Measurements from ENCODE around the gene KRTAP10-2.

The KRTAP10-2 gene

GRCh38 chr21:44526096-44526997, 25.0 kb downstream of the KRTAP10-2 start:
- no peak for DNase-seq (ENCODE audit: low read depth)

GRCh38 chr21:44525391-44526095, 25.8 kb downstream of the KRTAP10-2 start:
- DNase-seq (ENCODE audit: low read depth), result no peak

GRCh38 chr21:44524414-44525371, 26.6 kb downstream of the KRTAP10-2 start:
- no peak for DNase-seq (ENCODE audit: low read depth)

- DNase-seq (ENCODE audit: low read depth), result no peak
Observed at GRCh38 chr21:44523567-44524413, 27.5 kb downstream of the KRTAP10-2 start.

- no peak for DNase-seq (ENCODE audit: low read depth)
Observed at GRCh38 chr21:44522753-44523204, 28.5 kb downstream of the KRTAP10-2 start.

- no peak for DNase-seq (ENCODE audit: low read depth)
Observed at GRCh38 chr21:44521928-44522752, 29.2 kb downstream of the KRTAP10-2 start.

GRCh38 chr21:44521301-44521927, 29.9 kb downstream of the KRTAP10-2 start:
- no peak for DNase-seq (ENCODE audit: low read depth)

- DNase-seq (ENCODE audit: low read depth), result no peak
Observed at GRCh38 chr21:44520326-44521300, 30.7 kb downstream of the KRTAP10-2 start.

GRCh38 chr21:44519346-44520325, 31.7 kb downstream of the KRTAP10-2 start:
- DNase-seq (ENCODE audit: low read depth), result no peak

GRCh38 chr21:44518686-44519085, 32.6 kb downstream of the KRTAP10-2 start:
- DNase-seq (ENCODE audit: low read depth), result no peak

- no peak for DNase-seq (ENCODE audit: low read depth)
Observed at GRCh38 chr21:44517175-44517899, 34.0 kb downstream of the KRTAP10-2 start.

GRCh38 chr21:44516828-44517174, 34.5 kb downstream of the KRTAP10-2 start:
- DNase-seq (ENCODE audit: low read depth), result no peak

- no peak for DNase-seq (ENCODE audit: low read depth)
Observed at GRCh38 chr21:44516342-44516741, 35.0 kb downstream of the KRTAP10-2 start.

- no peak for DNase-seq (ENCODE audit: low read depth)
Observed at GRCh38 chr21:44515359-44516165, 35.7 kb downstream of the KRTAP10-2 start.

GRCh38 chr21:44514746-44515358, 36.5 kb downstream of the KRTAP10-2 start:
- DNase-seq (ENCODE audit: low read depth), result no peak

All from stimulated activated CD8-positive, alpha-beta memory T cell treated with anti-CD3 and anti-CD28 coated beads, Interleukin-12 subunit alpha, Interleukin-12 subunit beta, amount 100 ng/mL, for 4 hours (primary cell).